H9 (cell line): Measurements from ENCODE around the gene PIGB. TPM values are rescaled to one million over a fixed set of nuclear protein-coding genes. Genes with fewer than 3 reads are reported as not detected.

Source experiments
- DNase-seq: peaks from one replicate; pipeline ENCODE4 v3.0.0-alpha.2; 2017
- H2AFZ ChIP-seq: one replicate; pipeline ENCODE4 v1.6.1; 2013; ENCODE audit warnings: mild to moderate bottlenecking, low read length, control low read depth, moderate library complexity
- H2AK5ac ChIP-seq: 2 replicates; pipeline ENCODE4 v1.6.1; 2013; ENCODE audit warnings: low read length, control low read depth, mixed read lengths; ENCODE audit not compliant: insufficient read length
- H2BK120ac ChIP-seq: one replicate; pipeline ENCODE4 v1.6.1; 2013; ENCODE audit warnings: low read depth, mild to moderate bottlenecking, low read length, control low read depth, inconsistent platforms; ENCODE audit not compliant: poor library complexity, severe bottlenecking
- H2BK12ac ChIP-seq: 2 replicates; pipeline ENCODE4 v1.6.1; 2013; ENCODE audit warnings: low read length, control low read depth, mixed read lengths, low read depth; ENCODE audit not compliant: insufficient read length
- H2BK15ac ChIP-seq: 2 replicates; pipeline ENCODE4 v1.6.1; 2013; ENCODE audit warnings: low read depth, low read length, control low read depth
- H2BK20ac ChIP-seq: one replicate; pipeline ENCODE4 v1.6.1; 2013; ENCODE audit warnings: low read depth, mild to moderate bottlenecking, low read length, control low read depth, inconsistent platforms; ENCODE audit not compliant: poor library complexity, severe bottlenecking
- H2BK5ac ChIP-seq: 2 replicates; pipeline ENCODE4 v1.6.1; 2013; ENCODE audit warnings: low read length, control low read depth, mixed read lengths; ENCODE audit not compliant: insufficient read length
- H3K14ac ChIP-seq: 2 replicates; pipeline ENCODE4 v1.6.1; 2013; ENCODE audit warnings: low read length, control low read depth; ENCODE audit not compliant: insufficient read depth
- H3K18ac ChIP-seq: 2 replicates; pipeline ENCODE4 v1.6.1; 2013; ENCODE audit warnings: low read depth, mild to moderate bottlenecking, mixed read lengths, low read length, control low read depth; ENCODE audit not compliant: insufficient read length
- H3K23ac ChIP-seq: 2 replicates; pipeline ENCODE4 v1.6.1; 2013; ENCODE audit warnings: low read length, control low read depth, mixed read lengths, low read depth; ENCODE audit not compliant: insufficient read length
- H3K23me2 ChIP-seq: 2 replicates; pipeline ENCODE4 v1.6.1; 2013; ENCODE audit warnings: low read depth, mild to moderate bottlenecking, mixed read lengths, low read length, control low read depth; ENCODE audit not compliant: insufficient read length, poor library complexity, severe bottlenecking
- H3K27ac ChIP-seq: 2 replicates; pipeline ENCODE4 v1.5.1; 2013; ENCODE audit warnings: low read length, control low read depth, mixed read lengths, low read depth; ENCODE audit not compliant: insufficient read length
- H3K27me3 ChIP-seq: 2 replicates; pipeline ENCODE4 v1.6.1; 2013; ENCODE audit warnings: low read length, control low read depth, inconsistent platforms; ENCODE audit not compliant: insufficient read depth
- H3K4ac ChIP-seq: 2 replicates; pipeline ENCODE4 v1.6.1; 2013; ENCODE audit warnings: low read depth, mild to moderate bottlenecking, control low read depth, inconsistent platforms, low read length, moderate library complexity
- H3K4me1 ChIP-seq: 2 replicates; pipeline ENCODE4 v1.6.1; 2013; ENCODE audit warnings: low read length, control low read depth, inconsistent platforms; ENCODE audit not compliant: insufficient read depth
- H3K4me2 ChIP-seq: 2 replicates; pipeline ENCODE4 v1.6.1; 2013; ENCODE audit warnings: low read length, control low read depth, mixed read lengths; ENCODE audit not compliant: insufficient read length, insufficient read depth
- H3K56ac ChIP-seq: 2 replicates; pipeline ENCODE4 v1.6.1; 2013; ENCODE audit warnings: low read depth, mild to moderate bottlenecking, mixed read lengths, low read length, control low read depth; ENCODE audit not compliant: insufficient read length
- H3K79me1 ChIP-seq: 2 replicates; pipeline ENCODE4 v1.6.1; 2013; ENCODE audit warnings: low read depth, mild to moderate bottlenecking, moderate library complexity, low read length, control low read depth, inconsistent platforms; ENCODE audit not compliant: insufficient read depth, poor library complexity, severe bottlenecking
- H3K79me2 ChIP-seq: 2 replicates; pipeline ENCODE4 v1.6.1; 2013; ENCODE audit warnings: low read length, control low read depth, inconsistent platforms; ENCODE audit not compliant: insufficient read depth
- H3K9ac ChIP-seq: 2 replicates; pipeline ENCODE4 v1.6.1; 2013; ENCODE audit warnings: low read length, control low read depth, mixed read lengths; ENCODE audit not compliant: insufficient read length; ENCODE audit errors: extremely low read depth
- H3K9me3 ChIP-seq: one replicate; pipeline ENCODE4 v1.6.1; 2013; ENCODE audit warnings: low read depth, low read length, inconsistent platforms; ENCODE audit not compliant: control insufficient read depth
- H3T11ph ChIP-seq: one replicate; pipeline ENCODE4 v1.6.1; 2013; ENCODE audit warnings: mild to moderate bottlenecking, low read length, control low read depth, inconsistent platforms
- H4K20me1 ChIP-seq: one replicate; pipeline ENCODE4 v1.6.1; 2013; ENCODE audit not compliant: control insufficient read depth, insufficient read length, insufficient read depth
- H4K5ac ChIP-seq: 2 replicates; pipeline ENCODE4 v1.6.1; 2013; ENCODE audit warnings: low read depth, mild to moderate bottlenecking, mixed read lengths, low read length, control low read depth; ENCODE audit not compliant: insufficient read length
- H4K8ac ChIP-seq: replicated peaks from 2 replicates; pipeline ENCODE4 v1.6.1; 2013; ENCODE audit warnings: low read length, control low read depth, mixed read lengths, low read depth; ENCODE audit not compliant: insufficient read length
- H4K91ac ChIP-seq: 2 replicates; pipeline ENCODE4 v1.6.1; 2013; ENCODE audit warnings: low read depth, mild to moderate bottlenecking, moderate library complexity, mixed read lengths, low read length, control low read depth; ENCODE audit not compliant: insufficient read length
- H3K27ac Mint-ChIP-seq, 3 experiments: 2 replicates in 2 of 3; 3 replicates in 1 of 3; pipeline ENCODE4 v1.8.0; 2020 to 2021; ENCODE audit warnings: mixed read lengths in 3 of 3, mild to moderate bottlenecking in 1 of 3, moderate library complexity in 1 of 3
- H3K27me3 Mint-ChIP-seq: 2 replicates; pipeline ENCODE4 v1.8.0; 2021; ENCODE audit warnings: low read depth, mild to moderate bottlenecking, moderate library complexity, mixed read lengths
- H3K36me3 Mint-ChIP-seq, 3 experiments: 2 replicates in 2 of 3; 3 replicates in 1 of 3; pipeline ENCODE4 v1.8.0; 2020 to 2021; ENCODE audit warnings: low read depth in 3 of 3, mixed read lengths in 3 of 3; ENCODE audit not compliant: insufficient read depth in 1 of 3
- H3K4me1 Mint-ChIP-seq, 2 experiments: 2 replicates each; pipeline ENCODE4 v1.8.0; 2020; ENCODE audit warnings: mixed read lengths in 2 of 2
- H3K4me3 Mint-ChIP-seq, 2 experiments: 2 replicates in 1 of 2; 3 replicates in 1 of 2; pipeline ENCODE4 v1.8.0; 2020 to 2021; ENCODE audit warnings: mild to moderate bottlenecking in 2 of 2, mixed read lengths in 2 of 2, moderate library complexity in 1 of 2
- H3K9me3 Mint-ChIP-seq, 2 experiments: 2 replicates in 1 of 2; 3 replicates in 1 of 2; pipeline ENCODE4 v1.8.0; 2020; ENCODE audit warnings: mild to moderate bottlenecking in 2 of 2, mixed read lengths in 2 of 2, moderate library complexity in 1 of 2
- CTCF ChIP-seq: fragments of 200-600 bp; sonication (generic); conservative IDR thresholded peaks from 3 replicates; pipeline ENCODE4 v1.8.0; 2021; ENCODE audit warnings: antibody characterized with exemption, mild to moderate bottlenecking
- WGBS: extraction: QIAGEN DNeasy Blood & Tissue Kit; methylation state at CpG from one replicate; pipeline ENCODE4 v1.1.7; 2013; ENCODE audit warnings: missing lambda C conversion rate, low lambda C conversion rate, mixed read lengths; ENCODE audit not compliant: insufficient read length; ENCODE audit errors: extremely low coverage; 5-methylcytosine and 5-hydroxymethylcytosine counted together
- total RNA-seq: library from RNA; stranded (reverse); gene quantifications from 2 replicates; pipeline ENCODE4 v1.2.1, GENCODE V29; 2021

Gene PIGB
- total RNA-seq, 1 experiment from 2014 or later: 6.7 TPM

GRCh38 chr15:55277715-55278114 lies 41.3 kb upstream of the PIGB start:
- Histone ChIP-seq H2BK5ac (no peak overlapping the region), H3K9me3 (no peaks in the 10 kb centered on the region), H4K91ac (no peak overlapping the region), H2BK120ac (no peak overlapping the region), H2AFZ (no peak overlapping the region), H3K4me1 (no peaks in the 10 kb centered on the region), H3K56ac (no peak overlapping the region), H2BK12ac (no peak overlapping the region), H3K9ac (no peak overlapping the region), H3K14ac (no peak overlapping the region), H4K8ac (no peak overlapping the region), H4K20me1 (no peaks in the 10 kb centered on the region), H4K5ac (no peak overlapping the region), H3K79me2 (no peaks in the 10 kb centered on the region), H3K4me2 (no peak overlapping the region), H2BK20ac (no peak overlapping the region), H3K27me3 (no peaks in the 10 kb centered on the region), H2BK15ac (no peak overlapping the region), H3K23ac (no peak overlapping the region), H3K23me2 (no peaks in the 10 kb centered on the region), H3T11ph (no peak overlapping the region), H3K79me1 (no peaks in the 10 kb centered on the region), H2AK5ac (no peak overlapping the region), H3K4ac (no peak overlapping the region), H3K18ac (no peak overlapping the region), H3K27ac (no peak overlapping the region)
- TF ChIP-seq CTCF: no peak
- H3K9me3 Mint-ChIP-seq: no peaks in the 10 kb centered on the region
- H3K27ac Mint-ChIP-seq: no peak overlapping the region
- H3K27me3 Mint-ChIP-seq: no peaks in the 10 kb centered on the region
- H3K36me3 Mint-ChIP-seq: no peaks in the 10 kb centered on the region; a peak in 1 of 7 replicates
- no peak overlapping the region for H3K4me3 Mint-ChIP-seq
- 0 out of 4 replicates have a peak, but pooled peaks cover 0 to 4% of the 10 kb centered on the region in 2 experiments for H3K4me1 Mint-ChIP-seq
- DNase-seq: no peak
- WGBS: no CpG with 5 or more reads among the region's 2 CpGs
